IPS DF 19.7 (cell line): Measurements from ENCODE around the gene EGR1.

ENCODE experiments used
- DNase-seq: peaks from one replicate; pipeline ENCODE4 v3.0.0-alpha.2; 2013; ENCODE audit warnings: low read depth, low spot score

Gene EGR1

DNA sequence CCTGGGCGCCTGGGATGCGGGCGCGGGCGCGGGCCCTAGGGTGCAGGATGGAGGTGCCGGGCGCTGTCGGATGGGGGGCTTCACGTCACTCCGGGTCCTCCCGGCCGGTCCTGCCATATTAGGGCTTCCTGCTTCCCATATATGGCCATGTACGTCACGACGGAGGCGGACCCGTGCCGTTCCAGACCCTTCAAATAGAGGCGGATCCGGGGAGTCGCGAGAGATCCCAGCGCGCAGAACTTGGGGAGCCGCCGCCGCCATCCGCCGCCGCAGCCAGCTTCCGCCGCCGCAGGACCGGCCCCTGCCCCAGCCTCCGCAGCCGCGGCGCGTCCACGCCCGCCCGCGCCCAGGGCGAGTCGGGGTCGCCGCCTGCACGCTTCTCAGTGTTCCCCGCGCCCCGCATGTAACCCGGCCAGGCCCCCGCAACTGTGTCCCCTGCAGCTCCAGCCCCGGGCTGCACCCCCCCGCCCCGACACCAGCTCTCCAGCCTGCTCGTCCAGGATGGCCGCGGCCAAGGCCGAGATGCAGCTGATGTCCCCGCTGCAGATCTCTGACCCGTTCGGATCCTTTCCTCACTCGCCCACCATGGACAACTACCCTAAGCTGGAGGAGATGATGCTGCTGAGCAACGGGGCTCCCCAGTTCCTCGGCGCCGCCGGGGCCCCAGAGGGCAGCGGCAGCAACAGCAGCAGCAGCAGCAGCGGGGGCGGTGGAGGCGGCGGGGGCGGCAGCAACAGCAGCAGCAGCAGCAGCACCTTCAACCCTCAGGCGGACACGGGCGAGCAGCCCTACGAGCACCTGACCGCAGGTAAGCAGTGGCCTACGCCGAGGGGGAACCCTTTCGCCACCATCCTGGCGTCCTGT lies at the start of gene EGR1:
TSS of gene EGR1 (plus strand) at position 219 of the 864 bp plus-strand sequence. CDS start at position 502, 283 bp downstream.
- DNase-seq, result peak; percentile 73

DNA sequence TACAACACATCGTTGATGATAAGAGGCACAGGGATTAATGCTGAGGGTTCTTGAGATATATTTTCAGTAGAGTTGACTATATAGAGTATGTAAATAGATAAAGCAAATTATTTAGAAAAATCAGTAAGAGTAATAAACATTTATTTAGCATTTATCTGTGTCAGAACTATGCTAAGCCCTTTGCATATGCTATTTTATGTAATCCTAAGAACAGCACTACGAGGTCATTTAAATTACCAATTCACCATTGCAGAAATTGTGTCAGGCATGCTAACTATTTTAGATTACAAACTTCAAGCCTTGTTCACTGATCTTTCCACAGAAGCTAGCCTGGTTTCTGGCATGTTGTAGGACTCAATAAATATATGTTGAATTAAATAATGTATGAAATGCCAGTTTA lies 46.8 kb upstream of the EGR1 start:
- no peak for DNase-seq

DNA sequence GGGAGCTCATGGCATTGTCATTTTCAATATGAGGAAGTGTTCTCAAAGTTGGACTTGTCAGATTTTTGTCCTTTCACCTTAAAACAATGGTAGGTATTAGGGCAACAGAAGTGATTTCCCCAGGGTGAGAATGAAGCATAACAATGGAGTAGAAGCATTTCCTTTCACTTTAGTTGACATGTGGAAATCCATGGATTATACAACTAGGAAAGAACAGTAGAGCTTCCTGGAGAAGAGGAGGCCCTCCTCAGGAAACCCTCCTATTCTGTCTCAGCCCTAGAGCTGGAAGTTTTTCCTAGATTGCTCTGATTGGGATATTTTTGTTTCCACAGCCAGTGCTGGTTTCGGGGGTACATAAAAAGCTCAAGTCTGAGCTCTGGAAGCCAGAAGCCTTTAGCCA lies 40.2 kb upstream of the EGR1 start:
- no peak for DNase-seq

DNA sequence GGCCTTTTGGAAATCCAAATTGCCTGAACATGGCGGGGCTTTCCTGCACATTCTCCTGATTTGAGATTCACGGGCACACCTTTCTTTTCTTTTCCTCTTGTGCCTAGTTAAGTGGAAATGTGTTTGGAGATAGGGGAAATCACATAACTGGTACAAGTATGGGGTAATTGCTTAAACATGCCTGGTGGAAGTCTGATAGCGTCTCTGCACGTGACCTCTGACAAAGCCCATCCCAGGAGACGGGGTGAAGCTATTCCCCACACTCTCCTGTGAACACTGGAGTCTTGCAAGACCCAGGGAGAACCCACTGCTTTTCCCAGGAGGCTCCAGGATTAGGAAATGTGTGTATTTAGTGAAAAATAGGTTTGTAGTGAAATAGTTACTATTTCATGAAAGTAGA lies 29.3 kb upstream of the EGR1 start:
- no peak for DNase-seq

DNA sequence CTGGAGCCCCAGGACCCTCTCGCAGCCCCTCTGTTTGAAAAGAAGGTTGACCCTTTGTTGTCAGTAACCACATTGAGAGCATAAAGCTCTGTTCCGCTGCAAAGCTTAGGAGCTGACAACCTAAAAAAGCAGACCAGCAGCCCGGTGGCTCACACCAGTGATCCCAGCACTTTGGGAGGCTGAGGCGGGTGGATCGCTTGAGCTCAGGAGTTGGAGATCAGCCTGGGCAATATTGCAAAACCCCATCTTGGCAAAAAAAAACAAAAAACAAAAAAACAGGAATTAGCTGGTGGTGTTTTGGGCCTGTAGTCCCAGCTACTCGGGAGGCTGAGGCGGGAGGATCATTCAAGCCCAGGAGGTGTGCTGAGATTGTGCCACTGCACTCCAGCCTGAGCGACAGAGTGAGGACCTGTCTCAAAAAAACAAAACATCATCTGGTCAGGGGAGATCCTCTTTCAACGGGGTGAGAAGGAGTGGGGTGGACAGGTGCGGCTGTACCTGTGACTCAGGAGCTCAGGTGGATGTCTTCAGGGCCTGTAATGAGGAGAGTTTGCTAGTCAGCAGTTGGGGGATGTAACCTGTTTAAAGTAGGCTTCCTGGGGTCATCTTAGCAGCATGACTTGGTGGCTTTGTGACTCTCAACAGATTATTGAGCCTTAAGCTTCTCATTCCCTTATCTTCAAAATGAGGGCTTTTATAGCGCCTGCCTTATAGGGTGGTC lies 27.1 kb upstream of the EGR1 start:
- DNase-seq, result no peak

- peak; percentile 30 for DNase-seq
Observed at GRCh38 chr5:138438724-138439476, 26.4 kb upstream of the EGR1 start, which contains the start of gene REEP2. REEP2 (plus strand) TSS chr5:138439057; CDS start chr5:138439209, 152 bp downstream.

- DNase-seq, result no peak
Observed at GRCh38 chr5:138439477-138440158, 25.7 kb upstream of the EGR1 start.

- DNase-seq, result no peak
Observed at GRCh38 chr5:138440159-138441073, 24.9 kb upstream of the EGR1 start.

DNA sequence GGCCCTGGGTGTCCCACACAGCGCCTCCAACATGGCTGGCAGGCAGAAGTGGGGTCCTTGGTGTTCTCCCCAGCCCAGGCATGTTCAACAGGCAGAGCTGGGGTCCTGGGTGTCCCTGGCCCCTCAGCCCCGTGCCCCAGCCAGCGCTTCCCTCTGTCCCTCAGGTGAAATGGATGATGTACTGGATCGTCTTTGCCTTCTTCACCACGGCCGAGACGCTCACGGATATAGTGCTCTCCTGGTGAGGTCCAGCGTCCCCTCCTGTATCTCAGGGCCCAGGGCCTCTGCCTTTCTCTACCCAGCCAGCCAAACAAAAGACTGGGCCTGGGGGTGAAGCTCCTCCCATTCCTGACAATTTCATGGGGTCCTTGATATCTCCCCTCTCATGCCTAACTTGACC lies 24.1 kb upstream of the EGR1 start:
- DNase-seq, result no peak

DNA sequence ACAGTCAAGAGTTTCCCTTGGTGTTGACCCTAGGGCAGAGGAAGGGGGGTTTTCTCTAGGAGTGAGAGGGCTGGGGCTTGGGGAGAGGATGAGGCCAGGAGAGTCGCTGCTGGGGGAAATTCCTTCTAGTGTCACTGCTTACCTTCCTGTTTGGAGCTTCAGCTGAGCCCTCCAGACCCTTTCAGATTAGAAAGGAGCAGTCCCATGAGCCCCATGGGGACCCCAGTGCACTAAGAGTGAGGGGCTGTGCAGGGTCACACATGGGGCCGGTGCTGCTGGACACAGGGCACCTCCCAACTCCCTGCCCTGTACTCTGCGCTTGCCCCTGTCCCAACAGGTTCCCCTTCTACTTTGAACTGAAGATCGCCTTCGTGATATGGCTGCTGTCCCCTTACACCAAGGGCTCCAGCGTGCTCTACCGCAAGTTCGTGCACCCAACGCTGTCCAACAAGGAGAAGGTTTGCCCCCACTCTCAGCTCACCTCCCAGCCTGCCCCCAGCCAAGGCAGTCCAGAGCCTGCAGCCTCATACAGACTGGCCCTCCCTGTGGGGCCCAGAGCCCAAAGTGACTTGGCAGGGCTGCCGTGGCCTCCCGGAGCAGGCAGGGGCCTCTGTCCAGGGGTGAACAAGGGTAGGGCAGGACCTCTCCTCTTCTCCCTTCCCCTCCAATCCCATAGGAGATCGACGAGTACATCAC lies 21.1 kb upstream of the EGR1 start:
- DNase-seq, result no peak

DNA sequence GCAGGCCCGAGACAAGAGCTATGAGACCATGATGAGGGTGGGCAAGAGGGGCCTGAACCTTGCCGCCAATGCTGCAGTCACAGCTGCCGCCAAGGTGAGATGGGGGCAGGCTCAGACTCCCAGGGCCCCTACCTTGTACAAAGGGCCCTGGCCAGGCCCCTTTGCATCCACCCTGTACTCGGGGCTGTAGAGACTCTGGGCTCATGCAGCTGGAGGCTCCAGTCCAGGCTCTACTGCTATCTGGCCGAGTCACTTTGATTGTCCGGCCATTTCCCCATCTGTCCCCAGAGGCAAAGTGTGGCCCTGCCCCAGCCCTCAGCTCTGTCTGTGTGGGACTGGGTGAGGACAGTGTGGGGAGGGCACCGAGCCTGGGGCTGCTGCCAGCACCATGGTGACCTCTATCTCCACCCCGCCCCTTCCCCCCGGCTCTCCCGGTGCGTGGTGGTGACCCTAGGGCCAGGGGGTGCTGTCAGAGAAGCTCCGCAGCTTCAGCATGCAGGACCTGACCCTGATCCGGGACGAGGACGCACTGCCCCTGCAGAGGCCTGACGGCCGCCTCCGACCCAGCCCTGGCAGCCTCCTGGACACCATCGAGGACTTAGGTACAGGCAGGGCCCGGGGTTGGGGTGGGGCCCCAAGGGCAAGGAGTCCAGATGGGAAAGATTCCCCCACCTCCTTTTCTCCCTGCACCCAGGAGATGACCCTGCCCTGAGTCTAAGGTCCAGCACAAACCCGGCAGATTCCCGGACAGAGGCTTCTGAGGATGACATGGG lies 20.3 kb upstream of the EGR1 start:
- no peak for DNase-seq

DNA sequence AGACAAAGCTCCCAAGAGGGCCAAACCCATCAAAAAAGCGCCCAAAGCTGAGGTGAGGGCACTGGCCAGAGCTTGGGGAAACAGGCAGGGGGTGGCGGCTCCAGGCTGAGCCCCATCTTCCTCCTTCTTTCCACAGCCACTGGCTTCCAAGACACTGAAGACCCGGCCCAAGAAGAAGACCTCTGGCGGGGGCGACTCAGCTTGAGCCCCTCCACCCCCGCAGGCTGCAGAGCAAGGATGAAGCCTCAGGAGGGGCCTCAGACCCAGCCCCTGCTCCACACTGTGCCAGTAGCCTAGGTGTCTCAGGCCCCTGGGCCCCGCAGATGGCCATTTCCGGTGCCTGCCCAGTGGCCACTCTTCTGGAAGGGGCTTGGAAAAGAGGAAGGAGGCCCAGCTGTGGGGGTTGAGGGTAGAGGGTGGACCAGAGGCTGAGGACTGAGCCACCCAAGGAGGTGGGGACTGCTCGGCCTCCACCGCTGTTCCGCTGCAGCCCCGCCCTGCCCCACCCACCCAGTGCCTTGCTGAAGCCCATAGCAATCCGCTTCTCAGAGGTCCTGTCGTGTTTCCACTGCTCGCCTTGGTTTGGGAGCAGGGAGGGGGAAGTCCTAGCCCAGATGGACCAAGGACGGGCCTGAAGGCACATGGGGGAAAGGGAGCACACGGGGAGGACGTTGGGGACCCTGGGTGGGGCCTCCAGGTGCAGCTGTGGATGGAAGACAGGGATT lies 19.6 kb upstream of the EGR1 start:
- no peak for DNase-seq

GRCh38 chr5:138448070-138448469 lies 17.2 kb upstream of the EGR1 start:
- DNase-seq, result no peak

DNA sequence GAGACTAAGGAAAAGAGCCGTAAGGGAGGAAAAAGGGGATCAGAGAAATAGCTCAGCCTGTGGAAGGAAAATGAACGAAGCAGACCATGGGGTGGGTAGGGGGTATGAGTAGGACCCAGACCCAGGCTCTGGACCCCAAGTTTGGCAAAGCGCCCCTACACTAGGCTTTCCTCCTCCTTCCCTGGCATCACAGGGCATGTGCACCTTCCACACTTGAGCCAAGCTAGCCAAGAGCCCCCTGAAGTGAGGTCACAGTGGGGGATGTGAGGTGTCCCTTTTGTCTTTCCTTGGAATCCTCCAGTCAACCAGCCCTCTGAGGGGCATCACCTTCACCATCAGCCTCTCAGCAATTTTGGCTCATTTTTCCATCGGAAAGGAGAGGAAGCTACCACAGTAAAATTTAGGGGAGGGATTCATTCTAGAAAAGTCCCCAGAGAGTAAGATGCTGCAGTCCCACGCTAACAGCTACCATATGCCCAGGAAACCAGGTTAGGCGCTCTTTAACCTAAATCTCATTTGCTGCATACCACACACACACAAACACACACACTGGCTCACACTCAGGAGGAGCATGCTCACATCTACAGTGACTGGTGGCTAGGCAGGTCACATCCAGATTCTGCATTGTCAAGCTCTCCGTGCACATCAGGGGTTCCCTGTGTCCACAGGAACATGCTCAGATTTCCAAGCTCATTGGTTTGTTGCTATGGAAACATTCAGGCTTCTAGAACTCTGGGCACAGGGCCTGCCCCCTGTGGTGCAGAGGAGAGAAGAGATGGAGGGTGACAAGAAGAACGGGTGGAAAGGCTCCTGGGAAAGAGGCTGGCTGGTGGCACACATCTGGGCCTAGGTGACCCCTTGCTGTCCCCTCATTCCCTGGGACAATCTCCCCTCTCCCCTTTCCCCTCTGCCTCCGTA lies 16.5 kb upstream of the EGR1 start:
- DNase-seq, result no peak

GRCh38 chr5:138449501-138450239 lies 15.6 kb upstream of the EGR1 start:
- no peak for DNase-seq

- no peak for DNase-seq
Observed at GRCh38 chr5:138450971-138451370, 14.3 kb upstream of the EGR1 start.

GRCh38 chr5:138452720-138453119 lies 12.6 kb upstream of the EGR1 start:
- no peak for DNase-seq
